DND-41 (cell line): ENCODE measurements around the gene GJB6.
"Not testable (repeated sequence)": the region's sequence is repeated elsewhere in the genome, so short reads cannot be mapped to it uniquely, and the experiment has no call there.

Experiments used
- ATAC-seq: fragments of 200-7000 bp; cut with Tn5 transposase; 3 replicates; pipeline ENCODE4 v1.9.1; 2021; ENCODE audit warnings: low read depth; ENCODE audit not compliant: insufficient read depth
- DNase-seq: peaks from one replicate; pipeline ENCODE4 v3.0.0-alpha.2; 2020
- H2AFZ ChIP-seq: 2 replicates; pipeline ENCODE4 v1.6.0; 2012; ENCODE audit warnings: low read depth, low read length
- H3K27ac ChIP-seq: 2 replicates; pipeline ENCODE4 v1.5.1; 2012; ENCODE audit warnings: low read length, inconsistent platforms
- H3K27me3 ChIP-seq: fragments of 200-600 bp; sonication (generic); 2 replicates; pipeline ENCODE4 v1.6.0; 2012; ENCODE audit warnings: low read length, mild to moderate bottlenecking, inconsistent platforms; ENCODE audit not compliant: insufficient read depth, poor library complexity
- H3K36me3 ChIP-seq: 2 replicates; pipeline ENCODE4 v1.5.1; 2012; ENCODE audit warnings: low read length, inconsistent platforms; ENCODE audit not compliant: insufficient read depth
- H3K4me1 ChIP-seq: 2 replicates; pipeline ENCODE4 v1.5.1; 2012; ENCODE audit warnings: mild to moderate bottlenecking, low read length; ENCODE audit not compliant: insufficient read depth
- H3K4me2 ChIP-seq: 2 replicates; pipeline ENCODE4 v1.6.0; 2012; ENCODE audit warnings: mild to moderate bottlenecking, moderate library complexity, low read length, inconsistent platforms; ENCODE audit not compliant: insufficient read depth
- H3K4me3 ChIP-seq, 2 experiments: fragments of 200-600 bp in 1 of 2; shearing (Covaris generic) in 1 of 2; 2 replicates each; pipeline ENCODE4 v1.5.1; 2012 to 2016; ENCODE audit warnings: inconsistent platforms in 2 of 2, low read length in 2 of 2, mild to moderate bottlenecking in 2 of 2, low read depth in 1 of 2, moderate library complexity in 1 of 2
- H3K79me2 ChIP-seq: 2 replicates; pipeline ENCODE4 v1.6.0; 2012; ENCODE audit warnings: low read length, inconsistent platforms; ENCODE audit not compliant: insufficient read depth
- H3K9ac ChIP-seq: 2 replicates; pipeline ENCODE4 v1.6.0; 2012; ENCODE audit warnings: low read depth, mild to moderate bottlenecking, inconsistent platforms, low read length, moderate library complexity
- H3K9me3 ChIP-seq: 2 replicates; pipeline ENCODE4 v1.5.1; 2012; ENCODE audit warnings: low read length, moderate library complexity, mild to moderate bottlenecking, inconsistent platforms; ENCODE audit not compliant: insufficient read depth, severe bottlenecking
- H4K20me1 ChIP-seq: 2 replicates; pipeline ENCODE4 v1.6.0; 2012; ENCODE audit warnings: low read length; ENCODE audit not compliant: insufficient read depth
- EZH2 ChIP-seq: IDR thresholded peaks from 3 replicates; pipeline ENCODE4 v1.6.1; 2012; ENCODE audit warnings: borderline replicate concordance, low read depth, mild to moderate bottlenecking, moderate library complexity, low read length, inconsistent platforms; ENCODE audit not compliant: severe bottlenecking
- TF ChIP-seq, protein P1 (sequence below): IDR thresholded peaks from 2 replicates; pipeline ENCODE4 v1.5.1; 2012; ENCODE audit warnings: borderline replicate concordance, low read length, moderate library complexity, mild to moderate bottlenecking; ENCODE audit not compliant: poor library complexity, severe bottlenecking; ENCODE audit errors: extremely low read depth

GJB6 gene

GRCh38 chr13:20231839-20232555, at the start of gene GJB6:
Gene GJB6 (minus strand): TSS chr13:20232319. CDS start chr13:20223480, 8,839 bp downstream.
- Histone ChIP-seq H3K4me2 (no peak within 1 kb of the TSS), H4K20me1 (no peaks in the 10 kb centered on the region), H3K36me3 (no peaks in the 10 kb centered on the region), H3K79me2 (no peaks in the 10 kb centered on the region), H3K27me3 (no peaks in the 10 kb centered on the region), H2AFZ (no peak within 1 kb of the TSS), H3K9me3 (no peaks in the 10 kb centered on the region), H3K4me3 (no peak within 1 kb of the TSS), H3K9ac (no peak within 1 kb of the TSS), H3K4me1 (no peaks in the 10 kb centered on the region), H3K27ac (no peak within 1 kb of the TSS)
- no peak for DNase-seq
- no peak for ATAC-seq
- TF ChIP-seq EZH2, result no peak
- TF ChIP-seq, protein P1, sequence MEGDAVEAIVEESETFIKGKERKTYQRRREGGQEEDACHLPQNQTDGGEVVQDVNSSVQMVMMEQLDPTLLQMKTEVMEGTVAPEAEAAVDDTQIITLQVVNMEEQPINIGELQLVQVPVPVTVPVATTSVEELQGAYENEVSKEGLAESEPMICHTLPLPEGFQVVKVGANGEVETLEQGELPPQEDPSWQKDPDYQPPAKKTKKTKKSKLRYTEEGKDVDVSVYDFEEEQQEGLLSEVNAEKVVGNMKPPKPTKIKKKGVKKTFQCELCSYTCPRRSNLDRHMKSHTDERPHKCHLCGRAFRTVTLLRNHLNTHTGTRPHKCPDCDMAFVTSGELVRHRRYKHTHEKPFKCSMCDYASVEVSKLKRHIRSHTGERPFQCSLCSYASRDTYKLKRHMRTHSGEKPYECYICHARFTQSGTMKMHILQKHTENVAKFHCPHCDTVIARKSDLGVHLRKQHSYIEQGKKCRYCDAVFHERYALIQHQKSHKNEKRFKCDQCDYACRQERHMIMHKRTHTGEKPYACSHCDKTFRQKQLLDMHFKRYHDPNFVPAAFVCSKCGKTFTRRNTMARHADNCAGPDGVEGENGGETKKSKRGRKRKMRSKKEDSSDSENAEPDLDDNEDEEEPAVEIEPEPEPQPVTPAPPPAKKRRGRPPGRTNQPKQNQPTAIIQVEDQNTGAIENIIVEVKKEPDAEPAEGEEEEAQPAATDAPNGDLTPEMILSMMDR, result no peak

- not testable (repeated sequence) for H4K20me1 ChIP-seq, ATAC-seq, DNase-seq, H3K9me3 ChIP-seq, H3K4me1 ChIP-seq, H3K4me3 ChIP-seq, H3K27me3 ChIP-seq, H3K36me3 ChIP-seq, H3K79me2 ChIP-seq, H3K9ac ChIP-seq, H2AFZ ChIP-seq, H3K27ac ChIP-seq, H3K4me2 ChIP-seq
Measured at GRCh38 chr13:20276901-20277300, 44.8 kb upstream of the GJB6 start.

- Histone ChIP-seq H4K20me1 (no peaks in the 10 kb centered on the region), H3K36me3 (no peaks in the 10 kb centered on the region), H3K4me2 (no peak overlapping the region), H3K9ac (no peak overlapping the region), H3K79me2 (no peaks in the 10 kb centered on the region), H2AFZ (no peak overlapping the region), H3K9me3 (no peaks in the 10 kb centered on the region), H3K27ac (no peak overlapping the region), H3K4me1 (no peaks in the 10 kb centered on the region), H3K27me3 (no peaks in the 10 kb centered on the region), H3K4me3 (no peak overlapping the region)
- TF ChIP-seq, protein P1, result no peak
- no peak for TF ChIP-seq EZH2
- DNase-seq, result no peak
- no peak for ATAC-seq
Measured at GRCh38 chr13:20274466-20274865, 42.3 kb upstream of the GJB6 start.

DNA sequence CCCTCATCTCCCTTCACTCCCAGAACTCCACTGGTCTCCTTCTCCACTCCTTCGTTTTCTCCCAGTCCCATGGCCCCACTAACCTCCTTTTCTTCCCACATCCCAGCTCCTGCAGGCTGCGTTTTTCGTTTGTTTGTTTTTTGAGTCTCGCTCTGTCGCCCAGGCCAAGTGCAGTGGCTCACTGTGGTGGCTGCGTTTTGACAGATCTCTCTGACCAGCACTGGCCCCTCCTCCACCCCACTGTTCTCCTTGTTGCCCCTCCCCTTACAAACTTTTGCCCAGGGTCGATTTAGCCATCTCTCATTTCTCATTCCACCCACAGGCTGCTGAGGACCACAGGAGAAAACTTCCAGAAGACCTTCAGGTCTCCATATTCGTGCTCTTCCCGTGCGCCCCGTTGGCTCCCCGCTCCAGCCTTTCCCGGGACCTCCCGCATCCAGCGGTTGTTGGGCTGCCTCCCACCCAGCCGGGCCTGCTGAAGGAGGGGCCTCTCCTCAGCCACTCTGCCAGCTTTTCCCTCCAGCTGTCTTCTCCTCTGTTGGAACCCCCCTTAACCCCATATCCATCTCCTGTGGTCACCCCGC, 40.6 kb upstream of the GJB6 start:
- H4K20me1 ChIP-seq, result no peaks in the 10 kb centered on the region
- ATAC-seq, result no peak
- H3K4me3 ChIP-seq, result no peak overlapping the region
- TF ChIP-seq, protein P1, result no peak
- no peak for TF ChIP-seq EZH2
- H2AFZ ChIP-seq, result no peak overlapping the region
- H3K4me1 ChIP-seq, result no peaks in the 10 kb centered on the region
- no peaks in the 10 kb centered on the region for H3K27me3 ChIP-seq
- H3K4me2 ChIP-seq, result no peak overlapping the region
- H3K9me3 ChIP-seq, result no peaks in the 10 kb centered on the region
- H3K27ac ChIP-seq, result no peak overlapping the region
- H3K9ac ChIP-seq, result no peak overlapping the region
- H3K36me3 ChIP-seq, result no peaks in the 10 kb centered on the region
- no peaks in the 10 kb centered on the region for H3K79me2 ChIP-seq
- no peak for DNase-seq
